NCI-H748 (cell line): ENCODE results near the gene GLRX2.
"Not testable (repeated sequence)": the region's sequence is repeated elsewhere in the genome, so short reads cannot be mapped to it uniquely, and the experiment has no call there.

Source experiments
- DNase-seq: peaks from one replicate; lab custom pipeline; 2025; ENCODE audit not compliant: unreplicated experiment; lab: John Stamatoyannopoulos, UW

The GLRX2 gene

GRCh38 chr1:193066606-193067005 is 38.6 kb downstream of the GLRX2 start:
- no peak for DNase-seq

GRCh38 chr1:193065954-193066353 is 39.3 kb downstream of the GLRX2 start:
- DNase-seq, result no peak

- DNase-seq, result no peak
Observed at GRCh38 chr1:193062698-193063463, 42.3 kb downstream of the GLRX2 start.

- no peak for DNase-seq
Observed at GRCh38 chr1:193060938-193061337, 44.3 kb downstream of the GLRX2 start.

GRCh38 chr1:193060406-193060805 is 44.8 kb downstream of the GLRX2 start:
- no peak for DNase-seq

GRCh38 chr1:193060115-193060403 is 45.2 kb downstream of the GLRX2 start:
- no peak for DNase-seq

- DNase-seq, result peak; percentile 97
Observed at GRCh38 chr1:193059282-193060114, 45.7 kb downstream of the GLRX2 start, which contains the start of the genes RO60 and UCHL5. RO60 (plus strand) TSS chr1:193059612; CDS start chr1:193069055, 9,443 bp downstream. UCHL5 (minus strand) TSS chr1:193059360; CDS start chr1:193059260, 100 bp downstream.

- DNase-seq, result peak; percentile 57
Observed at GRCh38 chr1:193058529-193059281, 46.5 kb downstream of the GLRX2 start.

GRCh38 chr1:193054169-193054675 is 51.0 kb downstream of the GLRX2 start:
- no peak for DNase-seq

- not testable (repeated sequence) for DNase-seq
Observed at GRCh38 chr1:193048913-193049312, 56.3 kb downstream of the GLRX2 start.
